Fibroblast of skin of left biceps (primary cell): ENCODE results near the gene ZYX.
A peak's percentile ranks its signal among the peaks of the same experiment; 100 is the strongest.
"Not testable (repeated sequence)": the region's sequence is repeated elsewhere in the genome, so short reads cannot be mapped to it uniquely, and the experiment has no call there.

ENCODE experiments used
- DNase-seq, 2 experiments: peaks; one replicate each; pipeline ENCODE4 v3.0.0-alpha.2; 2013; ENCODE audit warnings: low read depth in 2 of 2

The ZYX gene

DNA sequence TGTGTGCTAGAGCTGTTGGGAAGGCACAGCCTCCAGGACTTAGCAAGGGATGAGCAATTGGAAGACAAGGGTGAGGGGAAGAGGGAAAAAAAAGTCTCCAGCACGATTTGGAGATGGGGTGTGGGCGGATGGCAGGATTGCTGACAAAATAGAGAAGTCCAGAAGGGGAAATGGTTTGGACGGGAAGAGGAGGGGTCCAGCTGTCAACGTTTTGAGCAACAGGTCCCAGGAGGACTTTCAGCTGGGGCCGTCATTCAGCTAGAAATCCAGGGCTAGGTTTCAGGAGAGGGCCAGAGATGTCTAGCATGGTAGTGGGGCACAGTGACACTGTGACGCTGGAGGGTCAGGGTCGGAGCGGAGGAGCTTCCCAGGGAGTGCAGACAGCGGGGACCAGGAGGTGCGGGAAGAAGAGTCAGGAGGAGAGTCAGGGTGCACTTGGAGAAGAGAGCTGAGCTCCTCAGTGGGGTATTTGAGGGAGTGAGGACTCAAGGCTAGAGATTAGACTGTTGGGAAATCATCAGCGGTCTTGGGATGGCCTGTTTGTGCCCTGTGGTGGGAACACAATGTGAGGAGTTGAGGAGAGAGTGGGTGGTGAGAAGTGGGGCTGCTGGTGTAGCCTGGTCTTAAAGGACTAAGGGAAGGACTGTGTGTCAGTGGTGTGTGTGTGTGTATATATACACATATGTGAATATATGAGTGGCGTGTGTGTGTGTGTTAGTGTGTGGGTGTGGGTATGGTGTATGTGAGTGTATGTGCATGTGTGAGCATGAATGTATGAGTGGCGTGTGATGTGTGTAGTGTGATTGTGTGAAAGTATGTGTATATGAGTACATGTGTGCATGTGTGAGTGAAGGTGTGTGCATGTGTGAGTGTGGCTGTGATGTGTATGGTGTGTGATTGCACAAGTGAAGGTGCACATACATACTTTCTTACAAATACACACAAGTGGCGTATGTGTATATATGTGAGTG is 3.8 kb downstream of the ZYX start:
- no peak for DNase-seq

DNA sequence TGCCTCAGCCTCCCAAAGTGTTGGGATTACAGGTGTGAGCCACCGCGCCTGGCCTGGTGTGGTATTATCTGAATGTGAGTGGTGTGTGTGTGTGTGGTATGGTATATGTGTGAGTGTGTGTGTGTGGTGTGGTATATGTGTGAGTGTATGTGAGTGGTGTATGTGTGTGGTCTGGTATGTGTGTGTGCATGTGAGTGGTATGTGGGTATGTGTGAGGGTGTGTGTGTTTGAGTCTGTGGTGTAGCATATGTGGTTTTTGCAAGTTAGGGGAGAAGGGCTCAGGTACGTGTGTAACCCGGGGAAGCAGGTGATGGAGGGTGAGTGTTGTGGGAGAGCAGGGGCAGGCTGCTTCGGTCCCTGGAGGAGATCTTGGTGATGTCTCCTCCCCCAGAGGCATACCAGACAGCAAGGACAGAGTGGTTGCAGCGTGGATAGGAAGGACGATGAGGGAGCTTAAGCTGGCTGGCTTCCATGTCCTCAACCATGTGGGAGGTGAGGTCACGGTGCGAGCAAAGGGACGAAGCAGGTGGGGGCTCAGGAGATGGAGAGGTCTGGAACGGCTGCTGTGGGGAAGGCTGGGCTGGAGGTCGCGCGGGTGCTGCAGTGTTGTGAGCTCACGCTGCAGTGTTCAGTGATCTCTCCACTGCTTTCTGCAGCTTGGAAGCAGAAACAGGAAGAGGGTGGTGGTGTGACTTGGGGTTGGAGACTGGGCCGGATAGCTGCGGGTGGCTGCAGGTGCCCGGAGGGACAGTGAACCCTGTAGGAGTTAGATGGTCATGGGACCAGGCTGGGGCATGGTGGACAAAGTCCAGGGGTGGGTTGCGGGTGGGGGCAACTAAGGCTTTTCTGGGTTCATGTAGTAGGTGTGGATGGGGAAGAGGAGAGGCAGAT is 5.0 kb downstream of the ZYX start:
- no peak for DNase-seq

DNA sequence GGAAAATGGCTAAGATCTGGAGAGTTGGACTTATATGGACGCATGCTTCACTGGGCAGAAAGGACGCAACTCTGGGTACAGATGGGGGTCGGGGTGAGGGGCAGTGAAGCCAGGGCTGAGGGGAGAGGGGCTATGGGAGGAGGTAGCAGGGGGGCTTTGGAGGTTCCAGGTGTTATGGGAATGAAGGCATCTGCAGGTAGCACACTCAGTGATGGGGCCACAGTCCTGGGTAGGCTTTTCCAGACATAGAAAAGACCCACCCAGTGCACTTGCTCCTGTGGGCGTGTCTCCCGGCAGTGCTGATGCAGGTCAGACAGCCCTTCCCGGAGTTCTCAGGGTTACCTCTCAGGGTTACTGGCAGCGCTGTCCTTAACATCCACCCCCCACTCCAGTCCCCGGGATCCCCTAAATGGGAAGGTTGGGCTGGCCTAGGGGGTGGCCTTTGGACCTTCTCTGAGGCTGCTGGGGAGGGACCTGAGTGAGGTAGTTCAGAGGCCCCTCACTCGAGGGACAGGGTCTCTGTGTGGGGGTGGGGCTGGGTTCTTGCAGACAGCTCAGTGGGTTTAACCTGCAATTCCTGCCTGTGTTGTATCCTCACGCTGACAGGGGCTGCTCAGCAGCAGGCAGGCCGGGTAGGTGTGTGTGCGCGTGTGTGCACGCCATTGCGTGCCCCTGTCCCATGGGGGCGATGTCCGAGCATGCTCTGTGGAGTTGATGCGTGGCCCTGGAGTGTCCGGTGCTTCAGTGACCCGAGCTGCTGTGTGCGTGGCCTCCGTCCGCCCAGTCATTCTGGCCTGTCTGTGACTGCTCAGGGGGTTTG is 6.2 kb downstream of the ZYX start:
- DNase-seq: no peak

DNA sequence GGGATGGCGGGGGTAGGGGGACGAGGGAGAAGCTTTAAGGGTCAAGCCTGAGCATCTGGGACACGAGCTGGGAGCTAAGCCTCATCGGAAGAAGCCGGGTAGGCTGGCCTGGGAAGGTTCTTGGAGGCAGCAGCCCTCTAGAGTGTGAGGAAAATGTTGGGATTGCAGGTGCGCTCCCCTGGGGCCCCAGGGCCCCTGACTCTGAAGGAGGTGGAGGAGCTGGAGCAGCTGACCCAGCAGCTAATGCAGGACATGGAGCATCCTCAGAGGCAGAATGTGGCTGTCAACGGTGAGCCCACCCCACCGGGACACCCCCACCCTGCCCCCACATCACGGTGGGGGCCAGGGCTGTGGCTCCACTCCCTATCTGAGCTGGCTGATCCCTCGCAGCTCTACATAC is 6.9 kb downstream of the ZYX start:
- DNase-seq: no peak

DNA sequence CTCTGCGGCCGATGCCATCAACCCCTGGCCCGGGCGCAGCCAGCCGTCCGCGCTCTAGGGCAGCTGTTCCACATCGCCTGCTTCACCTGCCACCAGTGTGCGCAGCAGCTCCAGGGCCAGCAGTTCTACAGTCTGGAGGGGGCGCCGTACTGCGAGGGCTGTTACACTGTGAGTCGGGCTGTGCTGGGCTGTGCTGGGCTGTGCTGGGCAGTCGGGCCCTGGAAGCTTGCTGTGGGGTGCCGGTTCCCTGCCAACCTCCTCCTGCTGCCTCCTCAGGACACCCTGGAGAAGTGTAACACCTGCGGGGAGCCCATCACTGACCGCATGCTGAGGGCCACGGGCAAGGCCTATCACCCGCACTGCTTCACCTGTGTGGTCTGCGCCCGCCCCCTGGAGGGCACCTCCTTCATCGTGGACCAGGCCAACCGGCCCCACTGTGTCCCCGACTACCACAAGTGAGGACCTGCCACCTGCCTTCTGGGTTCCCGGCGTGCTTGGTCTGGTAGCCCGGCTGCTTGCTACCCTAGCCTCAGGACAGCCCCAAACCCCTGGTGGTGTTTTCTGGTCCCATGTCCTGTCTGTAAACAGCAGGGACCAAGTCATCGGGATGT is 7.5 kb downstream of the ZYX start:
- no peak for DNase-seq

DNA sequence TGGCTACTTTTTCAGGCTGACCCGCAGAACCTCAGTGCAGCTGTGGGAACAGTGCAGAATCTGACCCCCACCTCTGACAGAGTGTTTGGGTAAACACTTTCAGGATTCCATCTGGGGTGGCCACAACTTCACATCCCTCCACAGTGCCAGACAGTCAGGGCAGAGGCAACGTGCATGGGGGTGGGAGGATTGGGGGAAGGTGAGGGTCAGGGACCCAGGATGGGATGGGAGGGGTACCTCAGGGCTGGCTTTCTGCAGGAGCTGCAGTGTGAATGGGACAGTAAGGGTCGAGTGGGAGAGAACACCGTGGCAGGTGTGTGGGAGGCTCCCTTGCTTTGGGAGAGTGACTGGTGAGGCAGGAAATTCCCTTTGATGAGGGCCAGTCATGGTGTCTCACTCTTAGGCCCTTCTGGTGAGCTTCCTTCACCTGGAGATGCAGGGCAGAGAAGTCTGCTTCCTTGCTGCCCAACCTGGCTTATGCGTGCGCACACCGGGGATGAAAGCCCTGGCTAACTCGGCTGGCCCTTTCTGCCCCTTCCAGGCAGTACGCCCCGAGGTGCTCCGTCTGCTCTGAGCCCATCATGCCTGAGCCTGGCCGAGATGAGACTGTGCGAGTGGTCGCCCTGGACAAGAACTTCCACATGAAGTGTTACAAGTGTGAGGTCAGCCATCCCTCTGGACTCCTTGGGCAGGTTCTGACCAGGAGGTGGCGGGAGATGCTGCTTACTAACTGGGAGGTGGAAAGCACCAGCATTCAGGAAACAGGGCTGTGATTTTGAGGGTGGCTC is 8.4 kb downstream of the ZYX start:
- DNase-seq: no peak

DNA sequence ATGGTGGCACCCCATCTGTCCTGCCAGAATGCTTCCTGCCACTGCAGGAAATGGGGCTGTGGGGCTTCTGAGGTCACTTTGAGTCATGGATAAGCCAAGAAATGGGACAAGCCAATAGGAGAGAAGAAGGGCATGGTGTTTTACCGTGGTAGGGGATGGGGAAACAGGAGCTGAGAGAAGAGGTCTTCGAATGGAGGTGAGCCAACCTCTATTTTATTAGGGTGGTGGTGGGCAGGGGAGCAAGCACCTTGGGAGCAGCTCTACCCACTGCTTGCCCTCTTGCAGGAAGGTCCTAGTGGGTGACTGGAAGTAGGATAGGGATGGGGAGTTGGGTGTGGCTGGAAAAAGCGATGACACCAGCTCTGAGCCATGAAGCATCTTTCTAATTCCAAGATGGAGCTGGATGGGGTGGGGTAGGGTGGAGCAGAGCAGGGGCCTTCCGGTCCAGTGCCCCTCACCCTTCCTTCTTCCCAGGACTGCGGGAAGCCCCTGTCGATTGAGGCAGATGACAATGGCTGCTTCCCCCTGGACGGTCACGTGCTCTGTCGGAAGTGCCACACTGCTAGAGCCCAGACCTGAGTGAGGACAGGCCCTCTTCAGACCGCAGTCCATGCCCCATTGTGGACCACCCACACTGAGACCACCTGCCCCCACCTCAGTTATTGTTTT is 9.1 kb downstream of the ZYX start:
- DNase-seq: no peak

DNA sequence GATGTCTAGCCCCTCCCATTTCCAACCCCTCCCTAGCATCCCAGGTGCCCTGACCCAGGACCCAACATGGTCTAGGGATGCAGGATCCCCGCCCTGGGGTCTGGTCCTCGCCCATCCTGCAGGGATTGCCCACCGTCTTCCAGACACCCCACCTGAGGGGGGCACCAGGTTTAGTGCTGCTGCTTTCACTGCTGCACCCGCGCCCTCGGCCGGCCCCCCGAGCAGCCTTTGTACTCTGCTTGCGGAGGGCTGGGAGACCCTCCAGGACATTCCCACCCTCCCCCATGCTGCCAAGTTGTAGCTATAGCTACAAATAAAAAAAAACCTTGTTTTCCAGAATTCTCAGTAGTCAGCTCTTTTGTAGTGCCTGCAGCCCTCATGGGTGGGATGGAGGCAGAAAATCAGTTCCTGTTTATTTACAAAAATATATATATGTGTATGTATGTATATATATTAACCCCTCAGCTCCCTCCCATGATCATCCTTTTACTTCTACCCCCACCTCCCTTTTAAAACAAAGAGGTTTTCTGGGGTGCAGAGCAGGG is 9.7 kb downstream of the ZYX start:
- no peak for DNase-seq

DNA sequence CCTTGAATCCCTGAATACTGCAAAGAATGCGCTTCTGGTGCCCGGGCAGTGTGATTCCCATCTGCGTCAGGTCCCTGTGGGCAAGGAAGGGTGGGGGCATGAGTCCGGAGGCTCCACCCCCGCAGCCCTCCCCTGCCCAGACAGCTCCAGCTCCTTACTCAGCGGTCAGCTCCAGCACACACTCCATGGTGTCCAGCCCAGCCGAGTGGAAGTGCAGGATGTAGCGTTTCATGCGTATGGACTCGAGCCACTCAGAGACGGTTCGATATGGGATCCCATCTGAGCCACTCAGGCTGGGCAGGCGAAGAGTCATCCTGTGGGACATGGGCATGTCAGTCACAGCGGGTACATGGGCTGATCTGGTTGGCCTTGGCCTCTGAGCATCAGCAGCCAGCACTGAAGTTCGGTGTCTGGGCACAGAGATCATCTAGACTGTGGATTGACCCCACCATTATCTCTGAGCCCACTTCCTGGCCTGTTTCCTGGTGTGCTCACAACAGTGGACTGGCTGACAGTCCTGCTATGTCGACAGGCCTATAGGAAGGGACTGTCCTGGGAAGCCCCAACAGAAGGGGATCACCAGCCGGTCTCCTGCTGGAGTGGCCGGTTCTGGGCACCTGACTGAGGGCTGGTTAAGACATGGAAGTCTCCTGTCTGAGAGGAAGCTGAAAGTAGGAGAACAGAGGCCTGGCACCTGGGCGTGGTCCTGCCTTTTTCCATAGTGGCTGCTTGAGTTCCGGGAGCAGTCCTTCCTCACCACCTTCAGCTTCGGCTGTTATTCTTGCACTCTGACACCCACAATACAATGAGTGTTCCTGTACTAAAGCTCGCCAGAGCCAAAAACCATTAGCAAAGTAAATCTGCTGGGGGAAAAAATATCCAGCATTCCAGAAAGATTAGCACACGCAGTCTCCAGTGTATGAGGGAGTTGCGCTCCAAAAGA is 10.6 kb downstream of the ZYX start:
- peak; percentile 59 to 68 for DNase-seq

DNA sequence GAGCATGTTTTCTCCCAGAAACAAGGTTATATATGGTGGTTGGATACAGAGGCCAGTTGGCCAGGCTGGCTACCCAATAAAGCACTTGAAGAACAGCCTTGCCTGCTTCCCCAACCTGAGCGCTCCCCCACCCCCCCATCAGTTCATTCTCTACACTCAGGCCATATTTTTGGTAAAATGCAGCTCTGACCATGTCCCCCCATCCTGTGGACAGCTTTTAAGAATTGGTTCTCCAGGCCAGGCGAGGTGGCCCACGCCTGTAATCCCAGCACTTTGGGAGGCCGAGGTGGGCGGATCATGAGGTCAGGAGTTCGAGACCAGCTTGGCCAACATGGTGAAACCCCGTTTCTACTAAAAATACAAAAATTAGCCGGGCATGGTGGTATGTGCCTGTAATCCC is 11.3 kb downstream of the ZYX start:
- DNase-seq: not testable (repeated sequence)

DNA sequence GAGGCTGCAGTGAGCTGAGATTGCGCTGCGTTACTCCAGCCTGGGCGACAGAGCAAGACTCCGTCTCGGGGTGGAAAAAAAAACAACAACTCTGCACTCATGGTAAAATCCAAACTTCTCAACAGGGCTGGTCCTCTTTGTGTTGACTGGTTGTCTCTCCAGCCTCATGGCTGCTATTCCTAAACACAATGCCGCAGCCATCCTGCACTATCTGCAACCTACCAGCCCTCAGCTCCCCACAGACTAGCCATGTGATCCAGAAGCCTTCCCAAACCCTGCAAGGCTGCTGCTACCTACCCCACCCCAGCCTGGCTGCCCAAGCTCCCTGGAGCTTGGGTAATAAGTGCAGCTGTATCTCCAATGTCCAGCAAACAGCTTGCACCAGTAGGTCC is 11.7 kb downstream of the ZYX start:
- DNase-seq: no peak

DNA sequence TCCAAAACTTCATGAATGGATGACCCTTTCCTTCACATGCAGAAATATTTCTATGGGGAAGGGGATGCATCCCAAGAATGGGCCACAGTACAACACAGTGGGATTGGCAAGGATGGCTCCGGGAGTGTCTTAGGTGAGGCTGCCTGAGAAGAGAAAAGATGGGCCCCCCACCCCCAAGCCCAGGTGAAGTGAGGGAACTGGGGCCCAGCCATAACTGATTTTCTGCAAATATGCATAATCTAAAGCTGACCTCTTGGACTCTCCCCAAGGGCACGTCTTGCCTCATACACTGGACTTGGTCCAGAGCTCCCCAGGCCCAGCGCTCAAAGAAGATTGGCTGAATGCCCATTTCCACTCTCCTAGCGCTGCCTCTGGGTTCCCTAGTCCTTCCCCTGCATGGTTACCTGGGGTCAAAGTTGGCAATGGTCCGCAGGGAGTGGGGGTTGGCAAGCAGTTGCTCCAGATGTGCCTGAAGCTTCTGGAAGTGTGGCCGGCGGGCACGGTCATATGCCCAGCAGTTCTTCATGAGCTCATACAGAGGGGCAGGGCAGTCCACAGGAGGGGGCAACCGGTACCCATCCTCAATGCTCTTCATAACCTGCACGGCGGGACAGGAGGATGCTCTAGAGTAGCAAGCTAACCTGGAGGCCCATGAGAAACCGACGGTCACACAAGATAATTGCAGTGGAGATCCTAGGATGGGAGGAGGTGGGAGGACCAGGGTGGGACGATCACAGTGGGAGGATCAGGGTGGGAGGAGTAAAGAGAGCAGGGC is 12.3 kb downstream of the ZYX start:
- no peak for DNase-seq

DNA sequence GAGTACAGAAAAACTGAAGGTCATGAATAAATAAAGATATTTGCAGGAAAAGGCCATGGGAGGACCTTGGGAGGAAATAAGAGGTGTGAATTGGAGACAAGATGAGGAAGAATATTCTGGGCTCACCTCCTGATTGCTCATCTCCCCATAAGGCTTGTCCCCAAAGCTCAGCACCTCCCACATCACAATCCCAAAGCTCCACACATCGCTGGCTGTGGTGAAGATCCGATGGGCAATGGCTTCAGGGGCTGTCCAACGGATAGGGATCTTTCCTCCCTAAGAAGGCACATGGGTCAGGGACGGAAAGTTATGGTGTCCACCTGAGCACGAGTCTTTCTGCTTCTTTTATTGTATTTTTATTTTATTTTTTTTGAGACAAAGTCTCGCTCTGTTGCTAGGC is 12.9 kb downstream of the ZYX start:
- DNase-seq: no peak

DNA sequence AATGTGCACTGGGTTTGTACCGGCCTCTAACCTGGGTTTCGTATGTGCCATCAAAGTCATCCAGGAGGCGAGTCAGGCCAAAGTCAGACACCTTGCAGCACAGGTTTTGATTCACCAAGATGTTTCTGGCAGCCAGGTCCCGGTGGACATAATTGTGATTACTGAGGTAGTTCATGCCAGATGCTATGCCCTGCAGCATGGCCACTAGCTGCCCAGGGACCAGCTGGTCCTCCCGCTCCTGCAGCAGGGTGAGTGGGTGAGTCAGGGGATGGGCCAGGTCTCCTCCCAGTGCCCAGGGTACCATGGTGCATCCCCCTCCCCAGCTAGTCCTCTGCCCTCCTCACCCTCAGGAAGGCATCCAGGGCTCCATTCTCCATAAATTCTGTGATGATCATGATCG is 13.6 kb downstream of the ZYX start:
- no peak for DNase-seq

DNA sequence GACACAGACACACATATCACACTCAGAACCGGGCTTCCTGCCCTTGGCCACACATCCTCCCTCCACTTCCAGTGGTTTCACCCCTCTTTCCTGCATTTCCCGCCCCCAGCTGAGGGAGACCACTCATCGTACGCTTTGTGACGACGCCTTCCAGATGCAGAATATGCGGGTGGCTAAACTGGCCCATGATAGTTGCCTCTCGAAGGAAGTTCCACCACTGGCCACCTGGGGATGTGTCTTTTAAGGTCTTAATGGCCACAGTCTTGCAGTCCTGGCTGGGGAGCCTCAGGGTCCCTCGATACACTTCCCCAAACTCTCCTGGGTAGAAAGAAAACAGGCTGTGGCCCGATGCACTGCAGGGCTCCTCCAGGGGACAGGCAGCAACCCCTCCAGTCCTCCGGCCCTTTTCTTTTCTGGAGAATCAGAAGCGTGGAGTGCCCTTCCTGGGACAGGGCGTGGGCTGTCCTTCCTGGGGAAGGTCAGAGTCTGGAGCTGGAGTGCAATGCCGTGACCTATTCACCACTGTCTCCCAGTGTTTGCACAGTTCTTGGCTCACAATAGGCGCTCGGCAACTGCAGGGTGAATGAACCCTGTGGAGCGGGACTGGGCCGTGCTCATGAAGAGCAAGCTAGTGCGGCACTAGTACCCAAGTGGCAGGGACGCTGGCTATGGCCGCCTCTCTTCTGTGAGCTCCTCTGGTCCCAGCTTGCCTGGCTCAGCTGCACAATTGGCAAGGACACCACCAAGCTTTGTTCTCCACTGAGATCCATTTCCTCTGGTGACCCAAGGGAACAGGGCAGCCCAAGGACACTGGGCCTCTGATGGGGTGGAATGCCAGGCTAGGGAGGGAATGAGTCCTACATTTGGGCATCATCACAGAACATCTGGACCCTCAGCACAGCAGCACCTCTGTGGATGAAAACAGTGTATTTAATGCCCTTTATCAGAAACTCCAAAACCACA is 14.3 kb downstream of the ZYX start:
- DNase-seq: no peak

DNA sequence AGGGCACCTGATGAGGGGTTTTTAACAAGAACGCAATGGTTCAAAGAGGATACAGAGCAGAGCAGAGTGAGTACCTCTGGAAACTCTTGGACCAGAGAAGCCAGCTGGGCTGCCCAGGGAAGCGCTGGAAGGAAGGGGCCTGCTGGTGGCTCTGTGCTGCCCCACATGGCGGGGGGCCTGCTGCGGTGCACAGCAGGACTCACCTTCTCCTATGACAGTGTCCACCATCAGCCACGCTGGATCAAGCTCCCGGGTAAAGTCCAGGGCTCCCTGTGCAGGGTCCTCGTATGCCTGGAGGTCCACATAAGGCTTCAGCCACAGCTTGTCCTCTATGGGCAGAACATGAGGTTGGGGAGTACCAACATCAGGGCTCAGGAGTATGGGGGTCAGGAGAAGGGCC is 15.0 kb downstream of the ZYX start:
- no peak for DNase-seq
